GM12878 (cell line): Measurements from ENCODE around the gene SMR3B. TPM values are rescaled to one million over a fixed set of nuclear protein-coding genes. Genes with fewer than 3 reads are reported as not detected.

Experiments
- ATAC-seq: fragments of 200-7000 bp; cut with Tn5 transposase; 3 replicates; pipeline ENCODE4 v1.9.1; 2020; ENCODE audit warnings: mild to moderate bottlenecking, moderate library complexity
- Bru-seq: library from RNA; stranded (reverse); fragments of 400-500 nt; gene quantifications from one replicate; lab custom pipeline; 2021; lab: Mats Ljungman, UMichigan
- BruChase-seq, 2 experiments: library from RNA; stranded (reverse); fragments of 400-500 nt; gene quantifications; one replicate each; lab custom pipeline; 2021; lab: Mats Ljungman, UMichigan
- BruUV-seq: library from RNA; stranded (reverse); fragments of 400-500 nt; replicated peaks from 2 replicates; lab custom pipeline; 2021; lab: Mats Ljungman, UMichigan
- CTCF ChIA-PET: fragments of 300-600 bp; sonication (Branson Sonifier 250); formaldehyde crosslinking; extraction: SDS; loops from one replicate; lab custom pipeline; 2021; ENCODE audit warnings: inconsistent platforms; lab: Yijun Ruan, JAX
- POLR2A ChIA-PET: fragments of 350-600 bp; formaldehyde crosslinking; extraction: SDS; loops from one replicate; lab custom pipeline; 2021; ENCODE audit warnings: inconsistent platforms; lab: Charles Lee
- RAD21 ChIA-PET: fragments of 300-600 bp; sonication (Branson Sonifier 250); formaldehyde crosslinking; loops from one replicate; lab custom pipeline; 2023; ENCODE audit warnings: antibody characterized with exemption; ENCODE audit not compliant: unreplicated experiment; lab: Charles Lee
- SMC1A ChIA-PET: fragments of 300-600 bp; sonication (Branson Sonifier 250); formaldehyde crosslinking; loops from one replicate; lab custom pipeline; 2023; ENCODE audit not compliant: unreplicated experiment, uncharacterized antibody; lab: Charles Lee
- DNase-seq: peaks from one replicate; pipeline ENCODE4 v3.0.0-alpha.2; 2011; ENCODE audit warnings: low read depth, low spot score
- FAIRE-seq: peaks from 3 replicates; lab custom pipeline; 2011; peaks lifted over from hg19 to GRCh38; lab: Jason Lieb, UNC
- H2AFZ ChIP-seq: 2 replicates; pipeline ENCODE4 v1.6.0; 2011; ENCODE audit warnings: low read depth, low read length, control low read depth; ENCODE audit not compliant: control insufficient read depth
- H3K27ac ChIP-seq: 2 replicates; pipeline ENCODE4 v1.5.1; 2011; ENCODE audit warnings: control low read depth; ENCODE audit not compliant: control insufficient read depth, insufficient read depth
- H3K27me3 ChIP-seq, 2 experiments: replicated peaks in 1 of 2; 2 replicates each; pipeline versions ENCODE4 v1.6.0 to v1.6.1; 2011; ENCODE audit warnings: low read length in 1 of 2; ENCODE audit not compliant: control insufficient read depth in 2 of 2, insufficient read depth in 2 of 2
- H3K36me3 ChIP-seq, 2 experiments: 2 replicates each; pipeline ENCODE4 v1.5.1; 2011; ENCODE audit warnings: low read length in 1 of 2; ENCODE audit not compliant: control insufficient read depth in 2 of 2, insufficient read depth in 2 of 2
- H3K4me1 ChIP-seq: 2 replicates; pipeline ENCODE4 v1.6.1; 2011; ENCODE audit warnings: mild to moderate bottlenecking, low read length, moderate library complexity, mixed read lengths; ENCODE audit not compliant: control insufficient read depth, insufficient read depth
- H3K4me2 ChIP-seq: 2 replicates; pipeline ENCODE4 v1.6.0; 2011; ENCODE audit warnings: control low read depth; ENCODE audit not compliant: control insufficient read depth, insufficient read depth
- H3K4me3 ChIP-seq: fragments of 200-600 bp; sonication (generic); 2 replicates; pipeline ENCODE4 v1.5.1; 2016
- H3K79me2 ChIP-seq: 2 replicates; pipeline ENCODE4 v1.6.0; 2011; ENCODE audit warnings: low read length; ENCODE audit not compliant: control insufficient read depth, insufficient read depth
- H3K9ac ChIP-seq: 2 replicates; pipeline ENCODE4 v1.8.0; 2011; ENCODE audit warnings: low read length, control low read depth, mixed read lengths; ENCODE audit not compliant: control insufficient read depth, insufficient read depth
- H3K9me3 ChIP-seq: replicated peaks from 3 replicates; pipeline ENCODE4 v1.5.1; 2011; ENCODE audit warnings: mild to moderate bottlenecking, low read length; ENCODE audit not compliant: control insufficient read depth, insufficient read depth
- H4K20me1 ChIP-seq: 2 replicates; pipeline ENCODE4 v1.6.0; 2011; ENCODE audit not compliant: control insufficient read depth, insufficient read depth
- CBX3 ChIP-seq: fragments of 200-600 bp; sonication (generic); IDR thresholded peaks from 2 replicates; pipeline ENCODE4 v1.6.1; 2016; ENCODE audit warnings: low read depth, borderline replicate concordance
- CHD1 ChIP-seq: IDR thresholded peaks from 2 replicates; pipeline ENCODE4 v1.6.1; 2012; ENCODE audit warnings: low read depth, low read length, improper control_type of control experiment
- MEF2A ChIP-seq: IDR thresholded peaks from 2 replicates; pipeline ENCODE4 v1.6.1; 2011; ENCODE audit warnings: low read depth, mild to moderate bottlenecking, low read length, moderate library complexity; ENCODE audit not compliant: insufficient read depth
- NFYA ChIP-seq: IDR thresholded peaks from 2 replicates; pipeline ENCODE4 v1.6.1; 2011; ENCODE audit warnings: low read depth, mild to moderate bottlenecking, low read length, improper control_type of control experiment, borderline replicate concordance
- NR2F1 ChIP-seq: fragments of 450-650 bp; conservative IDR thresholded peaks from 2 replicates; pipeline ENCODE4 v1.6.1; 2017; ENCODE audit warnings: mild to moderate bottlenecking
- SMAD5 ChIP-seq: IDR thresholded peaks from 2 replicates; pipeline ENCODE4 v1.6.1; 2016; ENCODE audit warnings: antibody characterized with exemption, low read depth
- TAF1 ChIP-seq: IDR thresholded peaks from 2 replicates; pipeline ENCODE4 v1.6.1; 2011; ENCODE audit warnings: mild to moderate bottlenecking, low read depth, low read length, borderline replicate concordance
- TBL1XR1 ChIP-seq: IDR thresholded peaks from 2 replicates; pipeline ENCODE4 v1.6.1; 2012; ENCODE audit warnings: low read depth, low read length, improper control_type of control experiment
- TCF7 ChIP-seq: IDR thresholded peaks from 2 replicates; pipeline ENCODE4 v1.6.1; 2014; ENCODE audit warnings: antibody characterized with exemption, borderline replicate concordance
- WGBS: methylation state at CpG from one replicate; pipeline ENCODE4 v1.1.6; 2016; ENCODE audit warnings: low lambda C conversion rate; ENCODE audit not compliant: insufficient replicate concordance, insufficient coverage; ENCODE audit errors: missing lambda C conversion rate; 5-methylcytosine and 5-hydroxymethylcytosine counted together
- in situ Hi-C: fragments of 300-500 bp; cut with MboI; formaldehyde crosslinking; loops from 9 replicates; pipeline ENCODE4 v1.14.3; 2018; ENCODE audit warnings: mixed read lengths
- intact Hi-C: fragments of 100-400 bp; cut with micrococcal nuclease; formaldehyde crosslinking; loops from one replicate; pipeline ENCODE4 v1.14.2; 2022; ENCODE audit not compliant: unreplicated experiment
- long read RNA-seq, 2 experiments: library from polyadenylated mRNA; unstranded; transcript quantifications; one replicate each; pipeline ENCODE4 v2.0.0, GENCODE V29; 2019 to 2020
- polyA minus RNA-seq, 3 experiments: library from RNA; depleted of rRNA, polyadenylated mRNA; stranded (reverse); fragments of >200 nt; gene quantifications; 2 replicates each; pipeline ENCODE4 v1.2.3, GENCODE V29; 2011
- polyA plus RNA-seq, 11 experiments: library from polyadenylated mRNA; depleted of rRNA in 4 of 11; unstranded in 6 of 11; stranded (reverse) in 5 of 11; fragments of >200 nt; fragmentation: Nextera tagmentation in 4 of 11; fragmentation: Illumina TruSeq in 1 of 11; extraction: Ambion mirVana in 4 of 11; extraction: Trizol in 1 of 11; gene quantifications; 1 replicate in 1 of 11; 2 replicates in 10 of 11; pipeline versions ENCODE4 v1.2.1 to v1.2.3, GENCODE V29; 2011 to 2016; ENCODE audit warnings: inconsistent platforms in 2 of 11, missing spikeins in 2 of 11, low read depth in 1 of 11
- total RNA-seq, 4 experiments: library from RNA; depleted of rRNA in 3 of 4; stranded (reverse); fragments of >200 nt in 3 of 4; fragmentation: Illumina TruSeq in 1 of 4; extraction: Trizol in 1 of 4; gene quantifications; 2 replicates each; pipeline versions ENCODE4 v1.2.1 to v1.2.3, GENCODE V29; 2013 to 2021

Gene SMR3B
- total RNA-seq (2013; cell fraction: nucleolus; rRNA removed) = not detected in 2 replicates
- total RNA-seq (2014; rRNA removed) = not detected in 2 replicates
- not detected in 2 replicates for total RNA-seq (2014; rRNA removed; fragmentation: Illumina TruSeq; extraction: Trizol)
- total RNA-seq (2021) = not detected in 2 replicates
- not detected for polyA plus RNA-seq (2011; ENCODE audit: low read depth)
- not detected in 2 replicates for polyA plus RNA-seq (2011; rRNA removed)
- not detected in 2 replicates for polyA plus RNA-seq (2011; cell fraction: cytosol; rRNA removed)
- not detected in 2 replicates for polyA plus RNA-seq (2011; cell fraction: nucleus; rRNA removed)
- not detected in 2 replicates for polyA plus RNA-seq (2012)
- polyA plus RNA-seq (2014; fragmentation: Illumina TruSeq; extraction: Trizol) = not detected in 2 replicates
- polyA plus RNA-seq (2014; fragmentation: Nextera tagmentation; extraction: Ambion mirVana) = not detected
- polyA plus RNA-seq (2014; rRNA removed) = not detected in 2 replicates
- under 1 TPM in 1 of 2 experiments, not detected in 1; 0.32 TPM for polyA plus RNA-seq (2016; fragmentation: Nextera tagmentation; extraction: Ambion mirVana)
- polyA minus RNA-seq (2011; rRNA and poly(A)+ RNA removed) = not detected in 2 replicates
- not detected in 2 replicates for polyA minus RNA-seq (2011; cell fraction: cytosol; rRNA and poly(A)+ RNA removed)
- polyA minus RNA-seq (2011; cell fraction: nucleus; rRNA and poly(A)+ RNA removed) = not detected in 2 replicates
- Bru-seq, nascent RNA = percentile 4 among the genes with signal in this experiment
- BruChase-seq, experiment 1, labeled RNA remaining after a 6-hour chase = not detected
- percentile 6 among the genes with signal in this experiment for BruChase-seq, experiment 2, labeled RNA remaining after a 2-hour chase
- long read RNA-seq, experiment 1 = 0 reads
- long read RNA-seq, experiment 2, partial matches to known transcripts = 0 of 1 reads
- long read RNA-seq, experiment 2, other reads (novel, unspliced or antisense) = 1 of 1 reads

GRCh38 chr4:70382691-70383181, at the start of gene SMR3B:
TSS of gene SMR3B (plus strand) at chr4:70383131. CDS start at chr4:70384511, 1,380 bp downstream.
- Histone ChIP-seq H3K27me3 (no peaks in the 10 kb centered on the region), H3K36me3 (no peaks in the 10 kb centered on the region), H3K4me2 (no peak within 1 kb of the TSS), H3K79me2 (no peaks in the 10 kb centered on the region)
- BruUV-seq = no TSS peak
- 39% methylated on average over 5 of the region's 5 CpGs for WGBS
- TF ChIP-seq CHD1 = no peak
- no peak for TF ChIP-seq CBX3
- no peak for TF ChIP-seq MEF2A
- no peak for TF ChIP-seq TBL1XR1
- TF ChIP-seq NFYA = no peak
- TF ChIP-seq TAF1 = no peak
- no peak for TF ChIP-seq TCF7
- TF ChIP-seq NR2F1 = no peak
- no peak for TF ChIP-seq SMAD5
- TF ChIP-seq, all 136 proteins: peak for 0
- FAIRE-seq (no peak), ATAC-seq (no peak), DNase-seq (no peak)
- CTCF ChIA-PET = no interaction called here
- Histone ChIP-seq H3K4me1 (no peaks in the 10 kb centered on the region), H2AFZ (no peak within 1 kb of the TSS), H4K20me1 (no peaks in the 10 kb centered on the region), H3K9me3 (no peaks in the 10 kb centered on the region), H3K4me3 (no peak within 1 kb of the TSS), H3K9ac (no peak within 1 kb of the TSS), H3K27ac (no peak within 1 kb of the TSS)
- intact Hi-C loops (no loop called here), in situ Hi-C loops (no loop called here)
- RAD21 ChIA-PET = no interaction called here
- SMC1A ChIA-PET = interaction anchor here (1.9 kb wide), 1 partner anchor 19 kb away, joined by 6 read pairs; no protein-coding TSS in a partner anchor
- POLR2A ChIA-PET = no interaction called here
